HEK293 (cell line): ENCODE results near the gene CABP1.

ENCODE experiments used
- SCRT2 ChIP-seq: fragments of 450-650 bp; formaldehyde crosslinking; IDR thresholded peaks from 2 replicates; pipeline ENCODE4 v1.5.1; 2016; ENCODE audit warnings: missing biosample characterization, missing genetic modification characterization
- ZIC2 ChIP-seq: fragments of 450-650 bp; formaldehyde crosslinking; IDR thresholded peaks from 2 replicates; pipeline ENCODE4 v1.5.1; 2016; ENCODE audit warnings: missing biosample characterization, missing genetic modification characterization
- ZNF175 ChIP-seq: fragments of 450-650 bp; formaldehyde crosslinking; IDR thresholded peaks from 2 replicates; pipeline ENCODE4 v1.5.1; 2016; ENCODE audit warnings: missing biosample characterization, missing genetic modification characterization
- TF ChIP-seq, protein P1 (sequence below): fragments of 450-650 bp; formaldehyde crosslinking; IDR thresholded peaks from 2 replicates; pipeline ENCODE4 v1.5.1; 2016; ENCODE audit warnings: missing biosample characterization, missing genetic modification characterization
- TF ChIP-seq, protein P2 (sequence below): fragments of 450-650 bp; formaldehyde crosslinking; IDR thresholded peaks from 2 replicates; pipeline ENCODE4 v1.5.1; 2016; ENCODE audit warnings: missing biosample characterization, missing genetic modification characterization, borderline replicate concordance

DNA sequence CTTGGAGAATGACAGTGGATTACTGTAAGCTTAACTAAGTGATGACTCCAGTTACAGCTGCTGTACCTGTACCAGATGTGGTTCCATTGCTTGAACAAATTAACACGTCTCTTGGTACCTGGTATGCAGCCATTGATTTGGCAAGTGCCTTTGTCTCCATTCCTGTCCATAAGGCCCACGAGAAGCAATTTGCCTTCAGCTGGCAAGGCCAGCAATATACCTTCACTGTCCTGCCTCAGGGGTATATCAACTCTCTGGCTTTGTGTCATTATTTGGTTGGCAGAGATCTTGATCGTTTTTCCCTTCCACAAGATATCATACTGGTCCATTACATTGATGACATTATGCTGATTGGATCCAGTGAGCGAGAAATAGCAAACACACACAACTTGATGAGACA is 29.9 kb upstream of the CABP1 start:
- TF ChIP-seq, protein P1, sequence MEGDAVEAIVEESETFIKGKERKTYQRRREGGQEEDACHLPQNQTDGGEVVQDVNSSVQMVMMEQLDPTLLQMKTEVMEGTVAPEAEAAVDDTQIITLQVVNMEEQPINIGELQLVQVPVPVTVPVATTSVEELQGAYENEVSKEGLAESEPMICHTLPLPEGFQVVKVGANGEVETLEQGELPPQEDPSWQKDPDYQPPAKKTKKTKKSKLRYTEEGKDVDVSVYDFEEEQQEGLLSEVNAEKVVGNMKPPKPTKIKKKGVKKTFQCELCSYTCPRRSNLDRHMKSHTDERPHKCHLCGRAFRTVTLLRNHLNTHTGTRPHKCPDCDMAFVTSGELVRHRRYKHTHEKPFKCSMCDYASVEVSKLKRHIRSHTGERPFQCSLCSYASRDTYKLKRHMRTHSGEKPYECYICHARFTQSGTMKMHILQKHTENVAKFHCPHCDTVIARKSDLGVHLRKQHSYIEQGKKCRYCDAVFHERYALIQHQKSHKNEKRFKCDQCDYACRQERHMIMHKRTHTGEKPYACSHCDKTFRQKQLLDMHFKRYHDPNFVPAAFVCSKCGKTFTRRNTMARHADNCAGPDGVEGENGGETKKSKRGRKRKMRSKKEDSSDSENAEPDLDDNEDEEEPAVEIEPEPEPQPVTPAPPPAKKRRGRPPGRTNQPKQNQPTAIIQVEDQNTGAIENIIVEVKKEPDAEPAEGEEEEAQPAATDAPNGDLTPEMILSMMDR = no peak
- TF ChIP-seq, protein P2, sequence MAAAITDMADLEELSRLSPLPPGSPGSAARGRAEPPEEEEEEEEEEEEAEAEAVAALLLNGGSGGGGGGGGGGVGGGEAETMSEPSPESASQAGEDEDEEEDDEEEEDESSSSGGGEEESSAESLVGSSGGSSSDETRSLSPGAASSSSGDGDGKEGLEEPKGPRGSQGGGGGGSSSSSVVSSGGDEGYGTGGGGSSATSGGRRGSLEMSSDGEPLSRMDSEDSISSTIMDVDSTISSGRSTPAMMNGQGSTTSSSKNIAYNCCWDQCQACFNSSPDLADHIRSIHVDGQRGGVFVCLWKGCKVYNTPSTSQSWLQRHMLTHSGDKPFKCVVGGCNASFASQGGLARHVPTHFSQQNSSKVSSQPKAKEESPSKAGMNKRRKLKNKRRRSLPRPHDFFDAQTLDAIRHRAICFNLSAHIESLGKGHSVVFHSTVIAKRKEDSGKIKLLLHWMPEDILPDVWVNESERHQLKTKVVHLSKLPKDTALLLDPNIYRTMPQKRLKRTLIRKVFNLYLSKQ = no peak
- TF ChIP-seq ZIC2 (tag by site-specific recombination) = no peak
- TF ChIP-seq SCRT2 = no peak
- no peak for TF ChIP-seq ZNF175
